ENCODE results near the gene SSB.
"Not testable (repeated sequence)": the region's sequence is repeated elsewhere in the genome, so short reads cannot be mapped to it uniquely, and the experiment has no call there.

The SSB gene

DNA sequence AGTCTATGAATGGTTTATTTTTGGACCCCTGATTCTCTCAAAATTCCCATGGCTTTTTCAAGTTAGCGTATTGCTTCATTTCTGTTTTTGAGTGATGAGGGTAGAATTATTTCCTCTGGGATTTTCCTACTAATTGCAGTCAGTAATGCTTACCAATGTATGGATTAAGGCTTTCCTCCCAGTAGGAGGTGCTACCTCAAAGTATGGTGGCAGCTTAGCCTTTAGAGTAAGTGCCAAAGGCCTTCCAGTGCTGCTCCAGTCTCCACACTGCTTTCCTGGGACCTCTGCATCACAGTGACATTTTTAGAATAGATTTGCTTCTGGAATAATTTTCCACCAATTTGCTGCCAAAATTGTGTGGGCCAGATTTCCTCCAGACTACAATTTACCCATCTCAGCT lies 16.2 kb upstream of the SSB start:
- DNase-seq (ENCODE audit: low spot score), result no peak

DNA sequence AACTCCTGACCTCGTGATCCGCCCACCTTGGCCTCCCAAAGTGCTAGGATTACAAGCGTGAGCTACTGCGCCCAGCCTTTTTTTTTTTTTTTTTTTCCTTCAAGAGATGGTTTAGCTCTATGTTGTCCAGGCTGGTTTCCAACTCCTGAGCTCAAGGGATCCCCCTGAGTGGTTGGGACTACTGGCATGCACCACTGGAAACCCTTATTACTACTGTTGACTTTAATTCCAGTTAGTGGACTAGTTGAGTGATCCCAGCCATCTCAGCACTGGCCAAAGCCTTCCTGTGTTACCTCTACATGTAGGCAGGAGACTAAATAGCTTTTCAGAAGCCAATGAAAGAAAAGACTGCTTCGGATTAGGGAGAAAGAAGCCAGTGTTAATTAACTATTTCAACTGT lies 8.1 kb upstream of the SSB start:
- DNase-seq (ENCODE audit: low spot score), result no peak

DNA sequence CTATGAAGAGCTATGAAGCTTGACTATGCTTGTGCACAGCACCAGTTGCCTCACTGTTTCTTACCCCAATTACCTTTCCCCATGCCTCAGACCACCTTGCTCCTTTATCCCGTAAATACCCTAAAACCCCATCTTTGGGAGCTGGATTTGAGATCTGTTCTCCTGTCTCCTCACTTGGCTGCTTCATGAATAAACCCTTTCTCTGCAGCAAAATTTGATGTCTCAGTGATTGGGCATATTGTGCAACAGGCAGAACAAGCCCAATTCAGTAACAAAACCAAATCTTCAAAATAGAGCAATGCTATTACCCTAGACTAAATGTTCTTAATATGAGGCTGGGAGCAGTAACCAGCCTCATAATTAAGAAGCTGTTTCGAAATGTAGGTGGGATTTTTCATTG lies 3.5 kb upstream of the SSB start:
- no peak for DNase-seq (ENCODE audit: low spot score)

DNA sequence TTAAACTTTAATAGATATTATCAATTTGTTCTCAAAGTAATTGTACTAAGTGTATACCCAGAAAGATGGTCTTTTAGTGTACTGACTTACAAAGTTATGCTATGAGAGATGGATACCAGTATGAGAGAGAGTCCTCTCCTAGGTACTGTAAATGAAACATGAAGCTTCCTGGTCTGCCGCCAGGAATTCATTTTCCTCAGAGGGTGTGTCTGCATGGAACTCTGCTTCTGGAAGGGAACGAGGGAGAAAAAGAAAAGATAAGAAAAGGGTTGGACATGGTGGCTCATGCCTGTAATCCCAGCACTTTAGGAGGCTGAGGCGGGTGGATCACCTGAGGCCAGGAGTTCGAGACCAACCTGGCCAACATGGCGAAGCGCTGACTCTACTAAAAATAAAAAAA lies 2.2 kb upstream of the SSB start:
- peak; percentile 25 for DNase-seq (ENCODE audit: low spot score)

DNA sequence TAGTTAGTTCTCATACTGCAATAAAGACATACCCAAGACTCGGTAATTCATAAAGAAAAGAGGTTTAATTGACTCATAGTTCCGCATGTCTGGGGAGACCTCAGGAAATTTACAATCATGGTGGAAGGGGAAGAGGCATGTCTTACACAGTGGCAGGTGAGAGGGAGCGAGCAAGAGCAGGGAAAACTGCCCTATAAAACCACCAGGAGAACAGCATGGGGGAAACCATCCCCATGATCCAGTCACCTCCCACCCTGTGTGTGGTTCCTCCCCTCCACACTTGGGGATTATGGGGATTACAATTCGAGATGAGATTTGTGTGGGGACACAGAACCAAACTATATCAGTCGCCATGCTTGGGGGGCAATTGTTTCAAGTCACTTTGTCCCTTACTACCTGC lies 1.1 kb upstream of the SSB start:
- no peak for DNase-seq (ENCODE audit: low spot score)

DNA sequence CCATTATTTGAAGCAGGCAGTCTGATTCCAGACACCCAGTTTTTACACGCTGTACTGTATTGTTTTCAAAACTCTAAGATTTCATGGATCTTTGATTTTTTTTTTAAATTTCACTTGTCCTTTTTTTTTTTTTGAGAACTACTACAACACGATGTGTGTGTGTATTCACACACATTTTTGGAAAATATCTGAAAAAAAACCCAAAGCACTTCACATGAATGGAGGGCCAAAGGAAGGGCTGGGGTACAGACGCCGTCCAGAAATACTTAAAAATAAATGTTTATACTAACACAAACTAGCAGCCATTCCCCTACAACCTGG lies 314 bp upstream of the SSB start:
- DNase-seq (ENCODE audit: low spot score), result no peak

DNA sequence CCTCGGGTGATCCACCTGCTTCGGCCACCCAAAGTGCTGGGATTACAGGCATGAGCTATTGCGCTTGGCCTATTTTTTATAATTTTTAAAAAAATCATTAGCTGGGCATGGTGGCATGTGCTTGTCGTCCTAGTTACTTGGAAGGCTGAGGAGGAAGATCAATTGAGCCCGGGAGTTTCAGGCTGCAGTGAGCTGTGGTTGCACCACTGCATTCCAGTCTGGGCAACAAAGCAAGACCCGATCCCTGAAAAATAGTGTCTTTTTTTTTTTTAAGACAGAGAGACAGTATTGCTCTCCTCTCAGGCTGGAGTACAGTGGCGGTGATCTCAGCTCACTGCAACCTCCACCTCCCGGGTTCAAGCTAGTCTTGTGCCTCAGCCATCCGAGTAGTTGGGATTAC lies 4.8 kb downstream of the SSB start:
- DNase-seq (ENCODE audit: low spot score), result no peak

DNA sequence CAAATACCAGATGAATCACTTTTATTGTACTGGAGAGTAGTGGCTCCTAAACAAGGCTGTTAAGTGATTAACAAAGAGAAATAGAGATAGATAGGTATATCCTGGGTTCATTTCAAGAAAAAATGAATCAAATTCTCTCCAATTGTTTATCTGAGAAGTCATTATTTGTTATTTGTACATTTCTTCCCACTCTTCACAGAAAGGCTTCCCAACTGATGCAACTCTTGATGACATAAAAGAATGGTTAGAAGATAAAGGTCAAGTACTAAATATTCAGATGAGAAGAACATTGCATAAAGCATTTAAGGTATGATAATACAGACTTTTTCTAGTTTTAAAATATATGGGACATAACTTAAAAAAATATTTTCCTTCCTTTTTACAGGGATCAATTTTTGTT lies 7.9 kb downstream of the SSB start:
- DNase-seq (ENCODE audit: low spot score), result no peak

DNA sequence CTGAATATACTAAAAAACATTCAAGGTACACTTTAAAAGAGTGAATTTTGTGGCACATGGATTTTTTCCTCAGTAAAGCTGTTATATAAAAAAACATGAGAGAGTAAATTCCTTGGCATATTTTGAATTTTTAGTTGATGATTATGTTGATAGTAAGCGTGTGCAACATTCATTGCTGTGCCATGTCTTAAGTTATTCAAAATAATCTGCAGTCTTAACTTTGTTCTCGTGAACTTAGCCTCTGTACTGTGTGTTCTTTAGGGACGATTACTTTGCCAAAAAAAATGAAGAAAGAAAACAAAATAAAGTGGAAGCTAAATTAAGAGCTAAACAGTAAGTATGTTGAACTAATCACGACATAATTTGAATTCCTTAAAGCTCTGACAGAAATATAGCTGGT lies 9.6 kb downstream of the SSB start:
- DNase-seq (ENCODE audit: low spot score), result no peak

DNA sequence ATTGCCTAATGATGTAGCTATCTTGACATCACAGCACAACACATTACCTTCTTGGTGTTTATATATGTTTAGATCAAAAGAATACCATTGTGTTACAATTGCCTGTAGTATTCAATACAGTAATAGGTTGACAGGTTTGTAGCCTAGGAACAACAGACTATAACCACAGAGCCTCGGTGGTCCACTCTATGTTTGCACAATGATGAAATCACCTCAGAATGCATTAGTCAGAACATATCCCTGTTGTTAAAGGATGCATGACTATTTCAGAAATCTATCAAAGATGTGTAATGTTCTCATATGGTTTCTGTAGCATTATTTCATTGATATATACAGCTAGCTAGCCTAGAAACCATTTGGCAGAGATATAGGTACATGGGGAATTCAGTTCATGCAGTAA lies 17.2 kb downstream of the SSB start:
- no peak for DNase-seq (ENCODE audit: low spot score)

DNA sequence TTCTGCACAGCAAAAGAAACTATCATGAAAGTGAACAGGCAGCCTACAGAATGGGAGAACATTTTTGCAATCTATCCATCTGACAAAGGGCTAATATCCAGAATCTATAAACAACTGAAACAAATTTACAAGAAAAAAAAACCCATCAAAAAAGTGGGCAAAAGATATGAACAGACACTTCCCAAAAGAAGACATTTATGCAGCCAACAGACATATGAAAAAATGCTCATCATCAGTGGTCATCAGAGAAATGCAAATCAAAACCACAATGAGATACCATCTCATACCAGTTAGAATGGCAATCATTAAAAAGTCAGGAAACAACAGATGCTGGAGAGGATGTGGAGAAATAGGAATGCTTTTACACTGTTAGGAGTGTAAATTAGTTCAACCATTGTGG lies 18.3 kb downstream of the SSB start:
- DNase-seq (ENCODE audit: low spot score), result not testable (repeated sequence)

DNA sequence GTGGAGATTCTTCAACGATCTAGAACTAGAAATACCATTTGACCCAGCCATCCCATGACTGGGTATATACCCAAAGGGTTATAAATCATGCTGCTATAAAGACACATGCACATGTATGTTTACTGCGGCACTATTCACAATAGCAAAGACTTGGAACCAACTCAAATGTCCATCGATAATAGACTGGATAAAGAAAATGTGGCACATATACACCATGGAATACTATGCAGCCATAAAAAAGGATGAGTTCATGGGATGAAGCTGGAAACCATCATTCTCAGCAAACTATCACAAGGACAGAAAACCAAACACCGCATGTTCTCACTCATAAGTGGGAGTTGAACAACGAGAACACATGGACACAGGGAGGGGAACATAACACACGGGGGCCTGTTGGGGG lies 18.7 kb downstream of the SSB start:
- not testable (repeated sequence) for DNase-seq (ENCODE audit: low spot score)

DNA sequence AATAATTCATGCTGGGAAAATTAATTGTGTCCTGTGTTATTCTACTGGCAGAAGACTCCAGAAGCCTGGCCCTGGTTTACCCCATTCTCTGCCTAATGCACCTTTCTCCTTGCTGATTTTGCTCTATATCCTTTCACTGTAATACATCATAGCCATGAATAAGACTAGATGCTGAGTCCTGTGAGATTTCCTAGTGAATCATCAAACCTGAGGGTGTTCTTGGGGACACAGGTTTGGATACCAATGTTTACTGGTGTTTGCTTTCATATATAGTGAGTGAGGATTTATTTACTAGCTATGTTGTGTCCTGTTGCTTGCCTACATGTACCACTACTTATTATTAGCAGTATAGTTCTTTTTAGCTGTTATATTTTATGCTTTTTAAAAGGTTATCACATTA lies 19.6 kb downstream of the SSB start:
- no peak for DNase-seq (ENCODE audit: low spot score)

DNA sequence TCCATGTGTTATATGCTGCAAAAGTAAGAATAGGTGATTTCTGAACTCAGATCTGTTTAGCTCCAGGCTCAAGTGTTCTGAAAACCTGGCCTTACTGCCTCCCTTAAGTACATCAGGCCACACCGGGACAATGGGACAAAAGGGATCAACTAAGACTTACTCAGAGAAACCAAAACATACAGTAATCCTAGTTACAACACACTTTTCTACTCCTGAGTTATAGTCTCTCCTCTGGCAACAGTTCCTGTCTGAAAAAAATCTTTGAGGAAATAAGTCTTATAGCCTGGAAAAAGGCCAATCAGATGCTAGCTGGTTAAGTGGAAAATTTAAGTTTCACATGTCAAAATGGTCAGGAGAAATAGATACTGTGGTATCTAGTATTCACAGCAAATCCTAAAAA lies 20.4 kb downstream of the SSB start:
- DNase-seq (ENCODE audit: low spot score), result no peak

DNA sequence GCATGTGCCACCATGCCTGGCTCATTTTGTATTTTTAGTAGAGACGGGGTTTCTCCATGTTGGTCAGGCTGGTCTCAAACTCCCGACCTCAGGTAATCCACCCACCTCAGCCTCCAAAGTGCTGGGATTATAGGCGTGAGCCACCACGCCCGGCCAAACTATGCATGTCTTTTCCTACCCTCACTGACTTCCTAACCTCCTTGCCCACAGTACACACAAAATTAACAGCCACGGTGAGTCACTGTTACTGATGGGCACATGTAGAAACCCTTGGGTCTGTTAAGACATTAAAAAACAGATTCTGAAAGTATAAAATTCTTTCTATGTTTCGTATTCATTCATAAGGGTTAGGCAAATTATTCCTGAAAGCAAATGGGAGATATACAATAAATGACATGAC lies 21.4 kb downstream of the SSB start:
- peak; percentile 49 for DNase-seq (ENCODE audit: low spot score)

DNA sequence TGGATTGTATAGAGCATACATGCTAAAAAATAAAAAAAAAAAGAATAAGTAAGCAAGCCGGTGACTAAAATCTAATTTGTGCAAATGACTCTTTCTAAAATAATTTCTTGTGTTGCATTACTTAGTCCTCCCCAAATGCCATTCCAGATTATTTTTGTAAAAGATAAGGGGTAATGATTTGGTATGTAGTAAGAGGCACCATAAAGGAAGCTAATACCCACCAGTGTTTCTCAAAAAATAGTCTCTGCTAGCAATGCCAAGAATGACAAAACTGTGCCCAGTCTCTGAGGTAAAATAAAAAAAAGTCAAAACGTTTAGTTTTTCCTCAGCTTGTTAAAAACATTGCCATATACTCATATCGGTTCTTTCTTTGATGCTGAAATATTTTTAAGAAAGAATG lies 23.4 kb downstream of the SSB start:
- DNase-seq (ENCODE audit: low spot score), result no peak

DNA sequence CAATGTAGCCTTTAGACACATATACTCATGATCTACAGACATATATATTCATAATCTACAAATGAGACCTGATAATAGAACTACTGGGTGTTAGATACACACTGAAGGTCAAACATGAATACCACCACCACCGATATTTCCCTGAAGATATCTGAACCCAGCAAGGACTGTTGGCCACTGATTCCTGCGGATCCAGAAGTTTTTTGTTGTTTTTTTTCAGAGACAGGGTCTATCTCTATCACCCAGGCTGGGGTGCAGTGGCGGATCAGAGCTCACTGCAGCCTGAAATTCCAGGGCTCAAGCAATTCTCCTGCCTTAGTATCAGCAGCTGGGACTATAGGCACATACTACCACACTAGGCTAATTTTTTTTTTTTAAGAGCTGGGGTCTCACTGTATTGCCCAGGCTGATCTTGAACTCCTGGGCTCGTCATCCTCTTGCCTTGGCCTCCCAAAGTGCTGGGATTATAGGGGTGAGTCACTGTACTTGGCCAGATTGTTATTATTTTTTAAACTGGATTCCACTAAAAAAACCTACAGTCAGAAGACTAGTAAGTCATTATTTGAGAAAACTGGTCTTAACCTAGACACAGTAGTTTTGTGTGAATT lies 24.2 kb downstream of the SSB start:
- DNase-seq (ENCODE audit: low spot score), result no peak

DNA sequence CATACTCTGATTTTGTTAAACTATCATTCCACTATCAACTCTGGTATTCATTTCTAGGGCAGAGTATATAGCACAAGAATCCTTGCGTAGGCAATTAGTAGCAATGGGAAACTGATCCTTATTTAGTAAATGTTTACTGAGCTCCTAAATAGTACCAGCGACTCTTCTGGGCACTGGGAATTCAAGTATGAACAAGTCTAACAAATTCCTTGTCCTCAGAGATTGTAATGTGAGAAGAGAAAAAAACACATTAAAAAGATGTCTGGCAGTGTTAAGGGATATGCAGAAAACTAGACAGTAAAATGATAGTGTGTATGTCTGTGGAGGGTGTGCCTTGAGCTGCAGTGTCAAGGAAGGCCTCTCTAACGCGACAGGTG lies 25.3 kb downstream of the SSB start:
- DNase-seq (ENCODE audit: low spot score), result no peak

DNA sequence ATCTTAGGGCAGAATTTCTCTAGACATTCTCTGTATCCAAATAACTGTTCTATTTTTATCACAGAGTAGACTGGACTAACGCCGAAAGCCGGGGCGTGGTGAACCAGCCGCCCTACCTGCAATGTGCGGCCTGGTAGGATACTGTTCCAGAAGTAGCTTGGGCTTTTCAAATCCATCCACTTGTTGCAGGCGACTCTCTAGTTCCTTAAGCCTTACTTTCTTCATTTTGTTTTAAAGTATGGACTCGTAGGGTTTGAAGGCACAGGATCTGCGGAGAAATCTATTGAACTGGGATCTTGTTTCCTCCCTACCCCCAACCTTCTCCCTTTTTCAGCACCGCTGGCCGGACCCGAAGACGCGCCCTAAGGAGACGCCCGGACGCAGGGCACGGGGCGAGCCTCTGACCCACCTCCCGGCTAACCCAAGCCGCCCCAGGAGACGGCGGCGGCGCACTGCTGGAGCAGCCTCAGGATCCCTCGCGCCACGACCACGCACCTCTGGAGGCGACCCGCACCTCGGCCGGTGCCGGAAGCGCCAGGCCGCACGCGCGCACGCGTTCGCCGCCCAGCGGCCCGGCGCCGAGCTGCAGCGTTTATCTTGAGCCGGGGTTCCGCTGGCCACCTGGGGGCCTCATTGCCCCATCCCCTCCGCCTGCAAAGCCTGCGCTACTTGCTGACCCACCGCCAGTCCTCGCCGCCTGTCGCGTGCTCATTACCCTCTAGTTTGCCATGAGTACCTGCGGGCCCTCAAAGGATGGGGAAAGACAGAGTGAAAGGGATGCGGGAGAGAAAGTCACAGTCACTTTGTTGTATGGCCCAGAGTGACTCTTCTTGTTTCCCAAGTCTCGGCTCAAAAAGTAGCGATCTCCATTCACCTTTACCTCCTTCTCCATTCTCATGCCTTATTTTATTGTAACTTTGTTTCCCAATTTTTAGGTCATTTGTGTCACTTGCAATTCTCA lies 26.0 kb downstream of the SSB start, which contains the start of gene METTL5:
Gene METTL5, minus strand, starts transcription at position 533 of the 961 bp plus-strand sequence. Its CDS starts 308 bp downstream, at position 225.
- DNase-seq (ENCODE audit: low spot score), result peak; percentile 91

DNA sequence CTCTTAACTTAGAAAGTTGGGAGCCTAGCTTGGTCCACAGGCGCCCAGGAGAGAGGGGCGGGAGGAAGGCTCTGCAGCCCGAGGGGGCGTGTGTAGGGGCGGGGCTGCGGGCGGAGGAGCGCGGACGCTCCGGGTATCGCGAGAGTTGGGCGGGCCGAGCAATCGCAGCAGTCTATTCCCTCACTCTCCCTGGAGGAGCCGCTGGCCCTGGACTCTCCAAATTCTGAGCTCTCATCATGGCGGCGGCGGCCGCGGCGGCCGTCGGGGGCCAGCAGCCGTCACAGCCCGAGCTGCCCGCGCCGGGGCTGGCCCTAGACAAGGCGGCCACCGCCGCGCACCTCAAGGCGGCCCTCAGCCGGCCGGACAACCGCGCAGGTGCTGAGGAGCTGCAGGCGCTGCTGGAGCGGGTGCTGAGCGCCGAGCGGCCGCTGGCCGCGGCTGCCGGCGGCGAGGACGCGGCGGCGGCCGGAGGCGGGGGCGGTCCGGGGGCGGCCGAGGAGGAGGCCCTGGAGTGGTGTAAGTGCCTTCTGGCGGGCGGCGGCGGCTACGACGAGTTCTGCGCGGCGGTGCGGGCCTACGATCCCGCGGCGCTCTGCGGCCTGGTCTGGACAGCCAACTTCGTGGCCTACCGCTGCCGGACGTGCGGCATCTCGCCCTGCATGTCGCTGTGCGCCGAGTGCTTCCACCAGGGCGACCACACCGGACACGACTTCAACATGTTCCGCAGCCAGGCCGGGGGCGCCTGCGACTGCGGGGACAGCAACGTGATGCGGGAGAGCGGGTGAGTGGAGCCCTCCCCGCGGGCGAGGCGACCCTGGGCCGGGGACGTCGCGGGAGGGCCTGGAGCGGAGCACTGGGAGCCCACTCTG lies 28.8 kb downstream of the SSB start, which contains the start of gene UBR3:
Gene UBR3, plus strand, starts transcription at position 183 of the 869 bp plus-strand sequence. Its CDS starts 54 bp downstream, at position 237.
- peak; percentile 95 for DNase-seq (ENCODE audit: low spot score)

DNA sequence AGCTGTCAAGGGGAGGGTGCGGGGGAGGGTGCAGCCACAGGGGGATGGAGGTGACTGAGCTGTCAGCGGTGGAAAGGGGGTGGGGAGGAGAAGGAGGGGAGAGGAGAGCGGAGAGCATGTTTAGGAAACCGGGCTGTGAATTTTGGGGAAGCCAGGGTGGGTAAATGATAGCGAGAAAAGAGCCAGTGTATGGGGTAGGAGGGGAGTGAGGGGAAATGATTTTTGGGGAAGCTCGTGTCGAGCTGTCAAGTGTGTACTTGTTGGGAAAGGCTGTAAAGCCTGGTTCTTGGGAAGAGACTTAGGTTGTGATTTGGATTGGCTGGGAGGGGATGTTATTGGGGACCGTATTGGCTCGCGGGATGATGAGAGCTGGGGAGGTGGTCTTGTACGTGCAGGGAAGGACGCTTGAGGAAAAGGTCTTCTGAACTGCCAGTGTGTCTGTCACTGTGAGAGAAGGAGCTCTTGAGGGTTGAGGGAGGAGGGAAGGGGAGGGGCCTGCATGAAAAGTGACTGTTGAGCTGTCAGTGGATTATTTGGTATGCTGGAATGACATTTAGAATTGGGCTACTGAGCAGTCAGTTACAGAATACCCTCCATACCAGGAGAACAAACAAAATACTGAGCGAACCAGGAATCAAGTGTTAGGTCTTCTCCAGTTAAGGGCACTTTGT lies 29.6 kb downstream of the SSB start:
- DNase-seq (ENCODE audit: low spot score), result no peak

DNA sequence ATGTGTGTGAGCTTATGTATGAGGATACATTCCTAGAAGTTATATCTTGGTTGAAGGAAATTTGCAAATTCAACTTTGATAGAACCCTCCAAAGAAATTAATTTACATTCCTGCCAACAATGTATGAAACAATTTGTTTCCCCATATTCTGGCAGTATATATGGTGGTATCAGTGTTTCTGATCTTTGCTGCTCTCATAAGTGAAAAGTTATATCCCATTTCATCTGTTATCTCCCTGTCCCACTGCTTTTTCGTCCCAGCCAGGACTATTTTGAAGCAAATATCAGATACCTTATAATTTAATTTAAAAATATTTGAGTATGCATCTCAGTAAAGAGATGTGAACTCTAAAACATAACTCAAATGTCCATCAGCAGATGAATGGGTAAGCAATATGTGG lies 35.7 kb downstream of the SSB start:
- DNase-seq (ENCODE audit: low spot score), result no peak

Measured in LoVo (cell line).